ENCODE results near the gene ABCA7. TPM values are rescaled to one million over a fixed set of nuclear protein-coding genes. Genes with fewer than 3 reads are reported as not detected.

ABCA7 gene
- total RNA-seq, 1 experiment from 2014 or later, result 91.4 TPM

DNA sequence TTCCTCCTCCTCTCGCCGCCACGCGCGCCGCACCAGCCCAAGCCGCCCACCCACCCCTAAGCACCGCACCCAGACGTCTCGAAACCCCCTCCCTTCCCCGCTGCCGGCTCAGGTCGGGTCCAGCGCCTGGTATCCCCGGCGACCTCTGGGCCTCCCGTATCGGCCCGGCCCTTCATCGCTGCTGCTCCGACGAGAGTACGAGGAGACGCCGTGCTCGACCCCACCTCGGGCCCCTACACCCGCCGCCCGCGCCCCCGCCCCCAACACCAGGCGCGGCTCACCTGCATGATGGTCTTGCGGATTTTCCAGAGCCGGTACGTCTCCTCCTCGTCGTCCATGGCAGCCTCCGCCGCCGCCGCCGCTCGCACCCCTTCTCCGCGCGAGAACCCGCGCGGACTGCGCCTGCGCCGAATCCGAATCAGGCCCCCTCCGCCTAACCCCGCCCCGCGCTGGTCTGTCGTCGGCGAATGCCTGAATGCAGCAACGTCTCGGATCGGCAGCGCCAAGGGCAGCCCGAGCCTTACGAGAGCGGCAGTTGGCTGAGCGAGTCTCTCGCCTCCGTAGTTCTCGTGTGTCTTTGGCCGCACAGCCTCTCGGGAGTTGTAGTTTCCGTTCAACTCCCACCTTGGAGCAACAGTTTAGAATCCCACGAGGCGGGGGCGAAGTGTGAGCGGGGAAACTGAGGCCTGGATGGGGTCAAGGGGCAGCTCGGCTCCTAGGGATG, 55.2 kb downstream of the ABCA7 start, which contains the start of gene POLR2E:
Gene POLR2E (minus strand): TSS at position 398 of the 724 bp plus-strand sequence. CDS start 60 bp downstream, at position 338.
- H3K9me3 ChIP-seq (ENCODE audit: control insufficient read depth in 1 of 2, insufficient read depth in 1 of 2, low read depth in 1 of 2, low read length in 2 of 2), result peaks cover 0 to 4% of the 10 kb centered on the region in 2 experiments; a peak in 1 of 4 replicates
- POLR2A ChIA-PET, result interaction anchor here (1.7 kb wide), 1 partner anchor 30 kb away, joined by 4 read pairs; no protein-coding TSS in a partner anchor
- H3K9me2 ChIP-seq (ENCODE audit: insufficient read depth), result no peaks in the 10 kb centered on the region
- BruUV-seq (replicated peaks), result no TSS peak
- H3K4me2 ChIP-seq (ENCODE audit: low read length), result peak within 1 kb of the TSS; percentile 96
- no peaks in the 10 kb centered on the region; the same call in 1 of the 2 replicates for H4K20me1 ChIP-seq (ENCODE audit: insufficient read depth)
- H2AFZ ChIP-seq (ENCODE audit: low read depth, low read length, poor library complexity, severe bottlenecking), result no peak within 1 kb of the TSS
- intact Hi-C loops (cut with micrococcal nuclease), result no loop called here
- H3K9ac ChIP-seq (ENCODE audit: low read length), result peak within 1 kb of the TSS; percentile 94
- CTCF ChIA-PET, result no interaction called here
- peak; percentile 94 for DNase-seq (ENCODE audit: low read depth, low spot score)
- peaks cover 16 to 41% of the 10 kb centered on the region in 2 experiments for H3K4me1 ChIP-seq (ENCODE audit: control insufficient read depth in 1 of 2, insufficient read depth in 2 of 2, low read length in 2 of 2)
- peak; percentile 97 for ATAC-seq
- peaks cover 47% of the 10 kb centered on the region for H3K79me2 ChIP-seq (ENCODE audit: insufficient read depth, low read length)
- peak within 1 kb of the TSS; percentile 68 for H3K27ac ChIP-seq (ENCODE audit: low read depth, low read length)
- TF ChIP-seq, protein P1, sequence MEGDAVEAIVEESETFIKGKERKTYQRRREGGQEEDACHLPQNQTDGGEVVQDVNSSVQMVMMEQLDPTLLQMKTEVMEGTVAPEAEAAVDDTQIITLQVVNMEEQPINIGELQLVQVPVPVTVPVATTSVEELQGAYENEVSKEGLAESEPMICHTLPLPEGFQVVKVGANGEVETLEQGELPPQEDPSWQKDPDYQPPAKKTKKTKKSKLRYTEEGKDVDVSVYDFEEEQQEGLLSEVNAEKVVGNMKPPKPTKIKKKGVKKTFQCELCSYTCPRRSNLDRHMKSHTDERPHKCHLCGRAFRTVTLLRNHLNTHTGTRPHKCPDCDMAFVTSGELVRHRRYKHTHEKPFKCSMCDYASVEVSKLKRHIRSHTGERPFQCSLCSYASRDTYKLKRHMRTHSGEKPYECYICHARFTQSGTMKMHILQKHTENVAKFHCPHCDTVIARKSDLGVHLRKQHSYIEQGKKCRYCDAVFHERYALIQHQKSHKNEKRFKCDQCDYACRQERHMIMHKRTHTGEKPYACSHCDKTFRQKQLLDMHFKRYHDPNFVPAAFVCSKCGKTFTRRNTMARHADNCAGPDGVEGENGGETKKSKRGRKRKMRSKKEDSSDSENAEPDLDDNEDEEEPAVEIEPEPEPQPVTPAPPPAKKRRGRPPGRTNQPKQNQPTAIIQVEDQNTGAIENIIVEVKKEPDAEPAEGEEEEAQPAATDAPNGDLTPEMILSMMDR (IDR thresholded peaks at IDR 0.05 in 2 of 3, conservative IDR thresholded peaks at IDR 0.05 in 1 of 3; ENCODE audit: borderline replicate concordance in 1 of 3, insufficient read depth in 1 of 3, low read depth in 2 of 3, low read length in 2 of 3), result no peak
- TF ChIP-seq SP1 (IDR thresholded peaks at IDR 0.05; ENCODE audit: low read depth) (peak; percentile 94), ZNF274 (IDR thresholded peaks at IDR 0.05; ENCODE audit: low read depth, low read length) (no peak), POLR2AphosphoS5 (IDR thresholded peaks at IDR 0.05; ENCODE audit: low read depth, low read length) (peak; percentile 89), SIN3A (IDR thresholded peaks at IDR 0.05; ENCODE audit: low read depth) (peak; percentile 60), TCF7L2 (IDR thresholded peaks at IDR 0.05; ENCODE audit: borderline replicate concordance, extremely low read depth, insufficient read depth, insufficient read length) (no peak), EGR1 (IDR thresholded peaks at IDR 0.05; ENCODE audit: low read depth) (no peak; the same call in 1 of the 2 replicates), YY1 (IDR thresholded peaks at IDR 0.05; ENCODE audit: extremely low read depth, insufficient replicate concordance, low read depth, low read length) (no peak), CBX3 (IDR thresholded peaks at IDR 0.05; ENCODE audit: low read depth) (peak; percentile 69), POLR2A (IDR thresholded peaks at IDR 0.05; ENCODE audit: borderline replicate concordance, extremely low read depth, insufficient read depth, insufficient read length) (peak; percentile 55), JUND (IDR thresholded peaks at IDR 0.05) (no peak), RAD21 (IDR thresholded peaks at IDR 0.05; ENCODE audit: low read depth) (no peak), ZFX (IDR thresholded peaks at IDR 0.05) (peak; percentile 59; the same call in 1 of the 2 replicates), EZH2 (IDR thresholded peaks at IDR 0.05) (no peak), CEBPB (IDR thresholded peaks at IDR 0.05; ENCODE audit: low read depth) (no peak)
- TF ChIP-seq, protein P2, sequence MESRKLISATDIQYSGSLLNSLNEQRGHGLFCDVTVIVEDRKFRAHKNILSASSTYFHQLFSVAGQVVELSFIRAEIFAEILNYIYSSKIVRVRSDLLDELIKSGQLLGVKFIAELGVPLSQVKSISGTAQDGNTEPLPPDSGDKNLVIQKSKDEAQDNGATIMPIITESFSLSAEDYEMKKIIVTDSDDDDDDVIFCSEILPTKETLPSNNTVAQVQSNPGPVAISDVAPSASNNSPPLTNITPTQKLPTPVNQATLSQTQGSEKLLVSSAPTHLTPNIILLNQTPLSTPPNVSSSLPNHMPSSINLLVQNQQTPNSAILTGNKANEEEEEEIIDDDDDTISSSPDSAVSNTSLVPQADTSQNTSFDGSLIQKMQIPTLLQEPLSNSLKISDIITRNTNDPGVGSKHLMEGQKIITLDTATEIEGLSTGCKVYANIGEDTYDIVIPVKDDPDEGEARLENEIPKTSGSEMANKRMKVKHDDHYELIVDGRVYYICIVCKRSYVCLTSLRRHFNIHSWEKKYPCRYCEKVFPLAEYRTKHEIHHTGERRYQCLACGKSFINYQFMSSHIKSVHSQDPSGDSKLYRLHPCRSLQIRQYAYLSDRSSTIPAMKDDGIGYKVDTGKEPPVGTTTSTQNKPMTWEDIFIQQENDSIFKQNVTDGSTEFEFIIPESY (IDR thresholded peaks at IDR 0.05; ENCODE audit: extremely low read depth, insufficient replicate concordance, low read length), result peak; percentile 98
- TF ChIP-seq, protein P3, sequence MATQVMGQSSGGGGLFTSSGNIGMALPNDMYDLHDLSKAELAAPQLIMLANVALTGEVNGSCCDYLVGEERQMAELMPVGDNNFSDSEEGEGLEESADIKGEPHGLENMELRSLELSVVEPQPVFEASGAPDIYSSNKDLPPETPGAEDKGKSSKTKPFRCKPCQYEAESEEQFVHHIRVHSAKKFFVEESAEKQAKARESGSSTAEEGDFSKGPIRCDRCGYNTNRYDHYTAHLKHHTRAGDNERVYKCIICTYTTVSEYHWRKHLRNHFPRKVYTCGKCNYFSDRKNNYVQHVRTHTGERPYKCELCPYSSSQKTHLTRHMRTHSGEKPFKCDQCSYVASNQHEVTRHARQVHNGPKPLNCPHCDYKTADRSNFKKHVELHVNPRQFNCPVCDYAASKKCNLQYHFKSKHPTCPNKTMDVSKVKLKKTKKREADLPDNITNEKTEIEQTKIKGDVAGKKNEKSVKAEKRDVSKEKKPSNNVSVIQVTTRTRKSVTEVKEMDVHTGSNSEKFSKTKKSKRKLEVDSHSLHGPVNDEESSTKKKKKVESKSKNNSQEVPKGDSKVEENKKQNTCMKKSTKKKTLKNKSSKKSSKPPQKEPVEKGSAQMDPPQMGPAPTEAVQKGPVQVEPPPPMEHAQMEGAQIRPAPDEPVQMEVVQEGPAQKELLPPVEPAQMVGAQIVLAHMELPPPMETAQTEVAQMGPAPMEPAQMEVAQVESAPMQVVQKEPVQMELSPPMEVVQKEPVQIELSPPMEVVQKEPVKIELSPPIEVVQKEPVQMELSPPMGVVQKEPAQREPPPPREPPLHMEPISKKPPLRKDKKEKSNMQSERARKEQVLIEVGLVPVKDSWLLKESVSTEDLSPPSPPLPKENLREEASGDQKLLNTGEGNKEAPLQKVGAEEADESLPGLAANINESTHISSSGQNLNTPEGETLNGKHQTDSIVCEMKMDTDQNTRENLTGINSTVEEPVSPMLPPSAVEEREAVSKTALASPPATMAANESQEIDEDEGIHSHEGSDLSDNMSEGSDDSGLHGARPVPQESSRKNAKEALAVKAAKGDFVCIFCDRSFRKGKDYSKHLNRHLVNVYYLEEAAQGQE (IDR thresholded peaks at IDR 0.05; ENCODE audit: low read depth), result no peak
- TF ChIP-seq, protein P4, sequence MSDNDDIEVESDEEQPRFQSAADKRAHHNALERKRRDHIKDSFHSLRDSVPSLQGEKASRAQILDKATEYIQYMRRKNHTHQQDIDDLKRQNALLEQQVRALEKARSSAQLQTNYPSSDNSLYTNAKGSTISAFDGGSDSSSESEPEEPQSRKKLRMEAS (IDR thresholded peaks at IDR 0.05), result peak; percentile 54; the same call in 1 of the 2 replicates
- H3K27me3 ChIP-seq (ENCODE audit: insufficient read depth, low read length), result no peaks in the 10 kb centered on the region
- H3K4me3 ChIP-seq (replicated peaks in 1 of 2; ENCODE audit: low read depth in 1 of 2, low read length in 2 of 2), result peak within 1 kb of the TSS; percentile 84 to 98
- RAD21 ChIA-PET (ENCODE audit: low non-redundant PET in 1 of 2, low total read pairs in 2 of 2, uncharacterized antibody in 2 of 2, unreplicated experiment in 2 of 2), result interaction anchor here in 1 of 2 experiments (0.6 kb wide), 1 partner anchor 10 kb away, joined by 6 read pairs; no protein-coding TSS in a partner anchor
- H3K36me3 ChIP-seq (ENCODE audit: control insufficient read depth in 1 of 2, insufficient read depth in 2 of 2, low read length in 2 of 2), result peaks cover 17 to 28% of the 10 kb centered on the region in 2 experiments; a peak in 3 of 4 replicates

All from HCT116 (cell line).